IMR-90 (cell line): ENCODE results near the gene PABPN1. TPM values are rescaled to one million over a fixed set of nuclear protein-coding genes. Genes with fewer than 3 reads are reported as not detected.

Source experiments
- ATAC-seq: fragments of 200-7000 bp; cut with Tn5 transposase; 2 replicates; pipeline ENCODE4 v1.9.1; 2020; ENCODE audit warnings: low read depth, mild to moderate bottlenecking, moderate library complexity
- BruUV-seq: library from RNA; stranded (reverse); fragments of 400-500 nt; replicated peaks from 2 replicates; lab custom pipeline; 2021; lab: Mats Ljungman, UMichigan
- CTCF ChIA-PET: fragments of 300-600 bp; formaldehyde crosslinking; extraction: SDS; loops from one replicate; lab custom pipeline; 2021; ENCODE audit warnings: antibody characterized with exemption; lab: Yijun Ruan, JAX
- POLR2A ChIA-PET: fragments of 300-600 bp; sonication (Branson Sonifier 250); formaldehyde crosslinking; loops from one replicate; lab custom pipeline; 2022; ENCODE audit warnings: antibody characterized with exemption; ENCODE audit not compliant: unreplicated experiment; lab: Charles Lee
- DNase-seq: peaks from one replicate; pipeline ENCODE4 v3.0.0; 2013
- H2AFZ ChIP-seq: replicated peaks from 2 replicates; pipeline ENCODE3; 2013; ENCODE audit warnings: low read length, mild to moderate bottlenecking; ENCODE audit not compliant: poor library complexity
- H2AK5ac ChIP-seq: 2 replicates; pipeline ENCODE4 v1.6.1; 2013; ENCODE audit warnings: low read depth, low read length, inconsistent platforms
- H2AK9ac ChIP-seq: replicated peaks from 2 replicates; pipeline ENCODE3; 2013; ENCODE audit warnings: mild to moderate bottlenecking, low read depth, low read length, moderate library complexity; ENCODE audit not compliant: poor library complexity
- H2BK120ac ChIP-seq: 2 replicates; pipeline ENCODE4 v1.6.1; 2013; ENCODE audit warnings: low read depth, low read length, inconsistent platforms
- H2BK15ac ChIP-seq: 3 replicates; pipeline ENCODE4 v1.6.1; 2013; ENCODE audit warnings: low read depth, low read length, inconsistent platforms
- H2BK20ac ChIP-seq: 2 replicates; pipeline ENCODE4 v1.6.1; 2013; ENCODE audit warnings: low read depth, mild to moderate bottlenecking, inconsistent platforms, low read length, moderate library complexity
- H2BK5ac ChIP-seq: 2 replicates; pipeline ENCODE4 v1.6.1; 2013; ENCODE audit warnings: mild to moderate bottlenecking, low read depth, low read length, inconsistent platforms; ENCODE audit not compliant: poor library complexity, severe bottlenecking
- H3K14ac ChIP-seq: replicated peaks from 2 replicates; pipeline ENCODE4 v1.6.1; 2013; ENCODE audit warnings: low read depth, low read length, inconsistent platforms
- H3K18ac ChIP-seq: 2 replicates; pipeline ENCODE4 v1.6.1; 2013; ENCODE audit warnings: low read depth, low read length, control low read depth
- H3K23ac ChIP-seq: 2 replicates; pipeline ENCODE4 v1.6.1; 2013; ENCODE audit warnings: low read depth, low read length, inconsistent platforms
- H3K27ac ChIP-seq: 2 replicates; pipeline ENCODE4 v1.5.1; 2013; ENCODE audit warnings: mild to moderate bottlenecking, control low read depth, low read length; ENCODE audit not compliant: insufficient read depth
- H3K27me3 ChIP-seq: 2 replicates; pipeline ENCODE4 v1.6.1; 2013; ENCODE audit warnings: low read length; ENCODE audit not compliant: control insufficient read depth, insufficient read depth
- H3K36me3 ChIP-seq: 2 replicates; pipeline ENCODE4 v1.6.1; 2013; ENCODE audit warnings: low read length, mixed read lengths; ENCODE audit not compliant: control insufficient read depth, insufficient read depth
- H3K4ac ChIP-seq: 2 replicates; pipeline ENCODE4 v1.6.1; 2013; ENCODE audit warnings: low read depth, low read length, inconsistent platforms
- H3K4me1 ChIP-seq: 2 replicates; pipeline ENCODE4 v1.6.1; 2013; ENCODE audit warnings: low read length, mixed read lengths; ENCODE audit not compliant: control insufficient read depth, insufficient read depth
- H3K4me2 ChIP-seq: 2 replicates; pipeline ENCODE4 v1.6.1; 2013; ENCODE audit warnings: low read depth, mild to moderate bottlenecking, control low read depth, low read length, moderate library complexity
- H3K4me3 ChIP-seq: 2 replicates; pipeline ENCODE4 v1.5.1; 2013; ENCODE audit warnings: low read depth, mild to moderate bottlenecking, control low read depth, low read length, moderate library complexity; ENCODE audit not compliant: insufficient read depth
- H3K56ac ChIP-seq: 2 replicates; pipeline ENCODE4 v1.6.1; 2013; ENCODE audit warnings: low read length, inconsistent platforms; ENCODE audit not compliant: insufficient read depth; ENCODE audit errors: extremely low read depth
- H3K79me1 ChIP-seq, 2 experiments: 2 replicates each; pipeline ENCODE4 v1.6.1; 2013; ENCODE audit warnings: low read length in 2 of 2, inconsistent platforms in 1 of 2, low read depth in 1 of 2
- H3K9ac ChIP-seq: 2 replicates; pipeline ENCODE4 v1.6.1; 2013; ENCODE audit warnings: low read depth, low read length, control low read depth
- H3K9me1 ChIP-seq: 2 replicates; pipeline ENCODE4 v1.6.1; 2013; ENCODE audit warnings: low read length, inconsistent platforms; ENCODE audit not compliant: insufficient read depth
- H3K9me3 ChIP-seq: 2 replicates; pipeline ENCODE4 v1.6.1; 2013; ENCODE audit warnings: low read length; ENCODE audit not compliant: control insufficient read depth, insufficient read depth
- H4K20me1 ChIP-seq: 2 replicates; pipeline ENCODE4 v1.6.1; 2013; ENCODE audit warnings: low read length, inconsistent platforms; ENCODE audit not compliant: insufficient read depth
- H4K5ac ChIP-seq: 2 replicates; pipeline ENCODE4 v1.6.1; 2013; ENCODE audit warnings: mild to moderate bottlenecking, low read depth, low read length, control low read depth
- H4K8ac ChIP-seq, 2 experiments: 2 replicates each; pipeline ENCODE4 v1.6.1; 2013; ENCODE audit warnings: low read depth in 2 of 2, low read length in 2 of 2, control low read depth in 1 of 2, inconsistent platforms in 1 of 2
- H4K91ac ChIP-seq: 2 replicates; pipeline ENCODE4 v1.6.1; 2013; ENCODE audit warnings: low read depth, low read length, inconsistent platforms; ENCODE audit not compliant: insufficient read depth
- BHLHE40 ChIP-seq: fragments of 150-350 bp; IDR thresholded peaks from 2 replicates; pipeline ENCODE4 v1.6.1; 2016; ENCODE audit warnings: mild to moderate bottlenecking, low read depth, low read length
- CEBPB ChIP-seq: IDR thresholded peaks from 2 replicates; pipeline ENCODE4 v1.6.1; 2012; ENCODE audit warnings: low read depth, low read length, improper control_type of control experiment
- CHD1 ChIP-seq: IDR thresholded peaks from 2 replicates; pipeline ENCODE4 v1.6.1; 2012; ENCODE audit warnings: low read depth, low read length, improper control_type of control experiment
- CTCF ChIP-seq: conservative IDR thresholded peaks from 2 replicates; pipeline ENCODE4 v1.5.1; 2012; ENCODE audit warnings: mild to moderate bottlenecking, low read depth, low read length, improper control_type of control experiment
- FOS ChIP-seq: fragments of 150-350 bp; IDR thresholded peaks from 2 replicates; pipeline ENCODE4 v1.6.1; 2016; ENCODE audit warnings: low read depth, low read length
- MAFK ChIP-seq: IDR thresholded peaks from 2 replicates; pipeline ENCODE4 v1.6.1; 2012; ENCODE audit warnings: low read depth, low read length, improper control_type of control experiment
- MAZ ChIP-seq: IDR thresholded peaks from 2 replicates; pipeline ENCODE4 v1.6.1; 2012; ENCODE audit warnings: low read depth, mild to moderate bottlenecking, low read length, improper control_type of control experiment, moderate library complexity, borderline replicate concordance
- MXI1 ChIP-seq: IDR thresholded peaks from 2 replicates; pipeline ENCODE4 v1.6.1; 2012; ENCODE audit warnings: low read depth, mild to moderate bottlenecking, low read length, moderate library complexity, borderline replicate concordance
- NFE2L2 ChIP-seq: fragments of 150-350 bp; IDR thresholded peaks from 2 replicates; pipeline ENCODE4 v1.6.1; 2016; ENCODE audit warnings: low read depth, mild to moderate bottlenecking, low read length
- POLR2A ChIP-seq: IDR thresholded peaks from 2 replicates; pipeline ENCODE4 v1.6.1; 2012; ENCODE audit warnings: mild to moderate bottlenecking, low read depth, low read length
- RAD21 ChIP-seq: IDR thresholded peaks from 2 replicates; pipeline ENCODE4 v1.6.1; 2012; ENCODE audit warnings: low read length, improper control_type of control experiment
- RCOR1 ChIP-seq: IDR thresholded peaks from 2 replicates; pipeline ENCODE4 v1.6.1; 2012; ENCODE audit warnings: mild to moderate bottlenecking, low read length, improper control_type of control experiment; ENCODE audit not compliant: insufficient replicate concordance
- RFX5 ChIP-seq: IDR thresholded peaks from 2 replicates; pipeline ENCODE4 v1.8.0; 2012; ENCODE audit warnings: low read depth, mild to moderate bottlenecking, low read length, moderate library complexity
- SMC3 ChIP-seq: fragments of 150-350 bp; IDR thresholded peaks from 2 replicates; pipeline ENCODE4 v1.6.1; 2016; ENCODE audit warnings: low read depth, mild to moderate bottlenecking, antibody characterized with exemption, low read length, moderate library complexity
- WGBS, 2 experiments: methylation state at CpG; one replicate each; pipeline versions ENCODE4 v1.1.5 to v1.1.7; 2013; ENCODE audit warnings: missing lambda C conversion rate in 2 of 2; ENCODE audit not compliant: insufficient read length in 1 of 2; ENCODE audit errors: extremely low coverage in 2 of 2; 5-methylcytosine and 5-hydroxymethylcytosine counted together
- dilution Hi-C: fragments of 300-500 bp; cut with HindIII; formaldehyde crosslinking; loops from one replicate; pipeline ENCODE4 v1.14.3; 2018; ENCODE audit warnings: low sequenced_read_pairs; ENCODE audit not compliant: unreplicated experiment
- in situ Hi-C: fragments of 300-500 bp; cut with MboI; formaldehyde crosslinking; loops from 3 replicates; pipeline ENCODE4 v1.14.3; 2019; ENCODE audit warnings: low sequenced_read_pairs, inconsistent platforms, mixed read lengths
- intact Hi-C: fragments of 100-400 bp; cut with micrococcal nuclease; formaldehyde crosslinking; loops from 2 replicates; pipeline ENCODE4 v1.10.0; 2022
- polyA plus RNA-seq, 3 experiments: library from polyadenylated mRNA; depleted of rRNA; stranded (reverse); fragments of >200 nt; gene quantifications; 2 replicates each; pipeline ENCODE4 v1.2.3, GENCODE V29; 2012; ENCODE audit warnings: low replicate concordance in 1 of 3
- total RNA-seq: library from RNA; depleted of rRNA; stranded (reverse); fragments of >200 nt; gene quantifications from 2 replicates; pipeline ENCODE4 v1.2.3, GENCODE V29; 2012
- TF ChIP-seq, protein P1 (sequence below): fragments of 150-350 bp; IDR thresholded peaks from 2 replicates; pipeline ENCODE4 v1.6.1; 2016; ENCODE audit warnings: low read depth, mild to moderate bottlenecking, low read length, moderate library complexity, borderline replicate concordance
- TF ChIP-seq, protein P2 (sequence below): fragments of 150-350 bp; IDR thresholded peaks from 2 replicates; pipeline ENCODE4 v1.6.1; 2017; ENCODE audit warnings: mild to moderate bottlenecking, antibody characterized with exemption, low read length, low read depth

Gene PABPN1
- total and polyA plus RNA-seq, 2 of the 4 experiments (the other 2 are of a cell fraction): 104 to 211 TPM

DNA sequence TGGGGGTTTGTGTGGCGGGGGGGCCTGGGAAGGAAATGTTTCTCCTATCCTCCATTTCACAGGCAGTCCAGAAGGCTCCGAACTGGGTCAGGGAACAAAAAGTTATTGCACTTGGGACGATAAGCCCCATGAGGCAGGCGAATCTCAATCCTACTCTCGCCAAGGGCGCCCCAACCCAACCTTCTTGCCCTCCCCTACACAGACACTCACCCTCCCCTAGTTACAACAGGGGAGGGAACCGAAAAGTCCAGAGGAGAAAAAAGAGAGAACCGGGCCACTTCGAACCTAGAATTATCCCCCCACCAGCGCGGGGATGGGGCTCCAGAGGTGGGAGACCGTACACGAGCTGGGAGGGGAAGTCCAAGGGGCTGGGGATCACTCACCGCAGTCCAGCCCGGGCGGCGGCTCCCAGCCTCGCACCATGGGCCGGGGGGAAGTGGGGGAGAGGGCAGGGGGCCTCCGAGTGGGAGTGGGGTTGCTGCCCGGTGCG lies 35.7 kb upstream of the PABPN1 start:
- Histone ChIP-seq H2BK5ac (peak overlapping the region; percentile 26), H4K20me1 (no peaks in the 10 kb centered on the region), H3K56ac (peak overlapping the region; percentile 73), H2BK15ac (no peak overlapping the region), H3K9me3 (no peaks in the 10 kb centered on the region), H3K79me1 (peaks cover 15 to 16% of the 10 kb centered on the region in 2 experiments), H4K8ac (peak overlapping the region; percentile 67 to 79), H3K27ac (peak overlapping the region; percentile 51), H2AK5ac (peak overlapping the region; percentile 78), H3K18ac (peak overlapping the region; percentile 47; the same call in 1 of the 2 replicates), H2AK9ac (peak overlapping the region; percentile 83), H3K36me3 (no peaks in the 10 kb centered on the region), H2BK20ac (no peak overlapping the region), H3K14ac (peak overlapping the region; percentile 60), H3K9me1 (peaks cover 6% of the 10 kb centered on the region; the same call in 1 of the 2 replicates), H3K4ac (peak overlapping the region; percentile 48), H4K91ac (peak overlapping the region; percentile 66), H3K4me2 (peak overlapping the region; percentile 99), H3K4me3 (peak overlapping the region; percentile 95), H3K9ac (peak overlapping the region; percentile 84), H3K23ac (peak overlapping the region; percentile 83), H3K27me3 (no peaks in the 10 kb centered on the region; the same call in 1 of the 2 replicates), H3K4me1 (peaks cover 7% of the 10 kb centered on the region), H2AFZ (peak overlapping the region; percentile 97), H2BK120ac (no peak overlapping the region), H4K5ac (peak overlapping the region; percentile 14; the same call in 1 of the 2 replicates)
- dilution Hi-C loops: no loop called here
- peak; percentile 33 for ATAC-seq
- no TSS peak for BruUV-seq
- CTCF ChIA-PET: no interaction called here
- no CpG with 5 or more reads among the region's 22 CpGs for WGBS, 2 experiments
- DNase-seq: no peak
- in situ Hi-C loops: no loop called here
- TF ChIP-seq RFX5: no peak
- no peak for TF ChIP-seq RCOR1
- TF ChIP-seq FOS: no peak
- TF ChIP-seq SMC3: no peak
- TF ChIP-seq, protein P1, sequence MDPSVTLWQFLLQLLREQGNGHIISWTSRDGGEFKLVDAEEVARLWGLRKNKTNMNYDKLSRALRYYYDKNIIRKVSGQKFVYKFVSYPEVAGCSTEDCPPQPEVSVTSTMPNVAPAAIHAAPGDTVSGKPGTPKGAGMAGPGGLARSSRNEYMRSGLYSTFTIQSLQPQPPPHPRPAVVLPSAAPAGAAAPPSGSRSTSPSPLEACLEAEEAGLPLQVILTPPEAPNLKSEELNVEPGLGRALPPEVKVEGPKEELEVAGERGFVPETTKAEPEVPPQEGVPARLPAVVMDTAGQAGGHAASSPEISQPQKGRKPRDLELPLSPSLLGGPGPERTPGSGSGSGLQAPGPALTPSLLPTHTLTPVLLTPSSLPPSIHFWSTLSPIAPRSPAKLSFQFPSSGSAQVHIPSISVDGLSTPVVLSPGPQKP: no peak
- TF ChIP-seq, protein P2, sequence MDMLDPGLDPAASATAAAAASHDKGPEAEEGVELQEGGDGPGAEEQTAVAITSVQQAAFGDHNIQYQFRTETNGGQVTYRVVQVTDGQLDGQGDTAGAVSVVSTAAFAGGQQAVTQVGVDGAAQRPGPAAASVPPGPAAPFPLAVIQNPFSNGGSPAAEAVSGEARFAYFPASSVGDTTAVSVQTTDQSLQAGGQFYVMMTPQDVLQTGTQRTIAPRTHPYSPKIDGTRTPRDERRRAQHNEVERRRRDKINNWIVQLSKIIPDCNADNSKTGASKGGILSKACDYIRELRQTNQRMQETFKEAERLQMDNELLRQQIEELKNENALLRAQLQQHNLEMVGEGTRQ: no peak
- no peak for TF ChIP-seq CEBPB
- no peak for TF ChIP-seq MAZ
- no peak for TF ChIP-seq BHLHE40
- TF ChIP-seq MAFK: no peak
- no peak for TF ChIP-seq RAD21
- no peak for TF ChIP-seq CTCF
- TF ChIP-seq CHD1: no peak
- no peak for TF ChIP-seq POLR2A
- TF ChIP-seq NFE2L2: no peak
- no peak for TF ChIP-seq MXI1
- POLR2A ChIA-PET: no interaction called here
- intact Hi-C loops: loop anchor here (1.0 kb wide), 1 partner anchor 36 kb away; the partner anchor contains the start of gene PABPN1
